Putamen (tissue), 1 donor: Measurements from ENCODE around the gene SERPINH1.

Source experiments
- DNase-seq: peaks from one replicate; pipeline ENCODE4 v3.0.0-alpha.2; 2016; ENCODE audit warnings: low spot score

Gene SERPINH1

GRCh38 chr11:75555079-75555811 lies 6.8 kb upstream of the SERPINH1 start:
- DNase-seq: no peak

GRCh38 chr11:75556275-75556674 lies 5.8 kb upstream of the SERPINH1 start:
- DNase-seq: no peak

GRCh38 chr11:75557666-75558494 lies 4.2 kb upstream of the SERPINH1 start:
- no peak for DNase-seq

GRCh38 chr11:75558939-75559843 lies 2.9 kb upstream of the SERPINH1 start:
- no peak for DNase-seq

GRCh38 chr11:75560644-75561043 lies 1.4 kb upstream of the SERPINH1 start:
- DNase-seq: no peak

- DNase-seq: no peak
These were observed 516 bp upstream of the SERPINH1 start for GRCh38 chr11:75561426-75562047.

- no peak for DNase-seq
These were observed 907 bp downstream of the SERPINH1 start for GRCh38 chr11:75562836-75563484.

GRCh38 chr11:75563501-75563977 lies 1.5 kb downstream of the SERPINH1 start:
- no peak for DNase-seq

GRCh38 chr11:75563978-75564552 lies 2.0 kb downstream of the SERPINH1 start:
- DNase-seq: no peak

- DNase-seq: no peak
These were observed 3.3 kb downstream of the SERPINH1 start for GRCh38 chr11:75565221-75565814.

- no peak for DNase-seq
These were observed 4.1 kb downstream of the SERPINH1 start for GRCh38 chr11:75565916-75566762.

GRCh38 chr11:75566763-75567279 lies 4.8 kb downstream of the SERPINH1 start:
- no peak for DNase-seq

GRCh38 chr11:75567971-75568370 lies 5.9 kb downstream of the SERPINH1 start:
- DNase-seq: no peak

GRCh38 chr11:75568616-75569219 lies 6.7 kb downstream of the SERPINH1 start:
- DNase-seq: no peak

- no peak for DNase-seq
These were observed 8.6 kb downstream of the SERPINH1 start for GRCh38 chr11:75570559-75571139.

GRCh38 chr11:75571625-75572024 lies 9.6 kb downstream of the SERPINH1 start:
- no peak for DNase-seq

- no peak for DNase-seq
These were observed 10.7 kb downstream of the SERPINH1 start for GRCh38 chr11:75572744-75573143.
